WERI-Rb-1 (cell line): ENCODE measurements around the gene PHLPP1.

ENCODE experiments used
- DNase-seq: peaks from one replicate; pipeline ENCODE4 v3.0.0-alpha.2; 2020
- H3K27ac ChIP-seq: fragments of 250-450 bp; sonication (Bioruptor Pico); 2 replicates; pipeline ENCODE4 v1.5.1; 2020; ENCODE audit warnings: mild to moderate bottlenecking, moderate library complexity
- H3K27me3 ChIP-seq: fragments of 250-450 bp; sonication (Bioruptor Pico); 2 replicates; pipeline ENCODE4 v1.5.1; 2021; ENCODE audit warnings: mild to moderate bottlenecking, low read depth, moderate library complexity; ENCODE audit not compliant: insufficient read depth, severe bottlenecking
- H3K36me3 ChIP-seq: fragments of 250-450 bp; sonication (Bioruptor Pico); 2 replicates; pipeline ENCODE4 v1.5.1; 2020; ENCODE audit warnings: mild to moderate bottlenecking, moderate library complexity
- H3K4me3 ChIP-seq: 2 replicates; pipeline ENCODE4 v1.5.1; 2011; ENCODE audit warnings: low read depth, mild to moderate bottlenecking, control low read depth, low read length
- H3K9me3 ChIP-seq: fragments of 250-450 bp; sonication (Bioruptor Pico); 2 replicates; pipeline ENCODE4 v1.5.1; 2021; ENCODE audit warnings: mild to moderate bottlenecking, moderate library complexity; ENCODE audit not compliant: severe bottlenecking
- CTCF ChIP-seq: IDR thresholded peaks from 2 replicates; pipeline ENCODE4 v1.5.1; 2011; ENCODE audit warnings: low read depth, mild to moderate bottlenecking, control low read depth, inconsistent platforms, low read length

Gene PHLPP1

GRCh38 chr18:62721839-62722795, 6.8 kb downstream of the PHLPP1 start:
- H3K36me3 ChIP-seq, result no peaks in the 10 kb centered on the region
- H3K27ac ChIP-seq, result no peak overlapping the region
- no peak for DNase-seq
- no peaks in the 10 kb centered on the region for H3K9me3 ChIP-seq
- H3K4me3 ChIP-seq, result no peak overlapping the region
- H3K27me3 ChIP-seq, result no peaks in the 10 kb centered on the region
- no peak for TF ChIP-seq CTCF

DNA sequence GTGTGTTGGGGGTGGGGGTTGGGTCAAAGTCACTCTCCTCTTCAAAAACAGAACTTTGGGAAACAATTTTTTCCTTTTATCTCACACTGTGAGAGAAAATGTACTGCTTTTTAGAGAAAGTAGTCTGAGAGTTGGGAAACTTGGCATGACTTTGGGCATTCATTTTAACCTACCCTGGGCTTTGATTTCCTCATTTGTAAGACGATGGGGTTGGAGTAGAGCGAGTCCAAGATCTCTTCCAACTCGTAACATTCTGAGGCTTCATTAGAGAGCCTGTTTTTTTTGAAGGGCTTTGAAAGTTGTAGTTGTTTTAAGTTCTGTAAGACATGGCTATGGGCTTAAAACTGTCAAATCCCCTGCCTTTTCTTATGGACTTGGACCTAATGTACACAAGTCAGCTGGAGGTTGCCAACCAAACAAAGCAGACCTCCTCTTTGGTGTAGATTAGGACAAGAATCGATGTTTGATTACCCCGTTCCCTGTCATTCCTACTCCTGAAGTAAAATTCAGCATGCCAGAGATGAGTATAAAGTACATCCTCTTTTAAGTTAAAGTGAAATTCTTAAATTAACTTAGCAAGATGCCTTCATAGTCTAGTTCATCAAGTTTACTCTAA, 8.4 kb downstream of the PHLPP1 start:
- Histone ChIP-seq H3K4me3 (no peak overlapping the region), H3K36me3 (no peaks in the 10 kb centered on the region), H3K9me3 (no peaks in the 10 kb centered on the region), H3K27ac (no peak overlapping the region), H3K27me3 (no peaks in the 10 kb centered on the region)
- no peak for TF ChIP-seq CTCF
- DNase-seq, result no peak

DNA sequence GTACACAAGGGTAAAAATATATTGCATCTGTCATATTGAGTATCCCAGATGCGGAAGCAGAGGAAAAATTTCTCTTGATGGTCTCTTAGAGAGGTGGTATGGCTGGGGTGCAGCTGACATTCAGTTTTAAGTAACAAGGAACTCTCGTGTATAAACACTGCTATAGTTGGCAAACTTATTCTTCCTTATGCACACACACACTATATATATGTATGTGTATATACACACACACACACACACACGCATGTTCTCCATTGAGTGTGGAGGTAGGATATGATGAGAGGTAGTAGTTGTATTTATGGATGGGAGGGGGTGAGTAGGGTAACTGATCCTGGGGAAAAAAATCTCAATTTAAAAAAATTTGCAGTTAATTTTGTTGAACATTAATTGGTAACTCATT, 10.6 kb downstream of the PHLPP1 start:
- no peaks in the 10 kb centered on the region for H3K36me3 ChIP-seq
- H3K9me3 ChIP-seq, result no peaks in the 10 kb centered on the region
- no peaks in the 10 kb centered on the region for H3K27me3 ChIP-seq
- H3K27ac ChIP-seq, result no peak overlapping the region
- no peak for TF ChIP-seq CTCF
- no peak for DNase-seq
- no peak overlapping the region for H3K4me3 ChIP-seq

DNA sequence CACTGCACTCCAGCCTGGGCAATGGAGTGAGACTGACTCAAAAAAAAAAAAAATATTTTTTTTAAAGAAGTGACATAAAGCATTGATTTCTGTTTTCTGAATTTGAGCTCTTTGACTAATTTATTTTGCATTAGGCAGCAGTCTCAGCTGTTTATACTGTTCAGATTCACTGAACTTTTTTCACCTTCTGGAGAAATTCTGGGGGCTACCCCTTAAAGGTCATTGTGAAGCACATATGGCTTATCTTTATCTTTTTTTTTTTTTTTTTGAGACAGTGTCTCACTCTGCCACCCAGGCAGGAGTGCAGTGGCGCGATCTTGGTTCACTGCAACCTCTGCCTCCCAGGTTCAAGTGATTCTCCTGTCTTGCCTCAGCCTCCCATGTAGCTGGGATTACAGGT, 12.9 kb downstream of the PHLPP1 start:
- Histone ChIP-seq H3K36me3 (no peaks in the 10 kb centered on the region), H3K27me3 (no peaks in the 10 kb centered on the region), H3K27ac (no peak overlapping the region), H3K4me3 (no peak overlapping the region), H3K9me3 (no peaks in the 10 kb centered on the region)
- no peak for DNase-seq
- no peak for TF ChIP-seq CTCF

GRCh38 chr18:62729487-62730386, 14.4 kb downstream of the PHLPP1 start:
- no peak overlapping the region for H3K4me3 ChIP-seq
- no peak for TF ChIP-seq CTCF
- DNase-seq, result no peak
- no peak overlapping the region for H3K27ac ChIP-seq
- no peaks in the 10 kb centered on the region for H3K36me3 ChIP-seq
- no peaks in the 10 kb centered on the region for H3K27me3 ChIP-seq
- no peaks in the 10 kb centered on the region for H3K9me3 ChIP-seq
